Activated CD8-positive, alpha-beta T cell treated with anti-CD3 and anti-CD28 coated beads, Interleukin-2, amount 10 ng/mL, durations not matched to agents 7 days and 5 days (primary cell): ENCODE results near the gene SYT13. TPM values are rescaled to one million over a fixed set of nuclear protein-coding genes. Genes with fewer than 3 reads are reported as not detected.

Source experiments
- ATAC-seq: fragments of 150-1000 bp; cut with Tn5 transposase; one replicate; pipeline ENCODE4 v1.10.0; 2021; ENCODE audit warnings: moderate library complexity
- CTCF ChIA-PET: fragments of 350-600 bp; sonication (Branson Sonifier 250); formaldehyde crosslinking; loops from one replicate; lab custom pipeline; 2021; ENCODE audit warnings: antibody characterized with exemption; lab: Charles Lee
- POLR2A ChIA-PET: fragments of 350-600 bp; sonication (Branson Sonifier 250); formaldehyde crosslinking; loops from one replicate; lab custom pipeline; 2021; ENCODE audit warnings: antibody characterized with exemption; lab: Charles Lee
- DNase-seq: peaks from one replicate; pipeline ENCODE4 v3.0.0-alpha.2; 2020
- H3K27ac Mint-ChIP-seq: one replicate; pipeline ENCODE4 v1.8.0; 2021; ENCODE audit warnings: mild to moderate bottlenecking, mixed read lengths
- H3K27me3 Mint-ChIP-seq: one replicate; pipeline ENCODE4 v1.8.0; 2021; ENCODE audit warnings: low read depth, mixed read lengths
- H3K36me3 Mint-ChIP-seq: one replicate; pipeline ENCODE4 v1.8.0; 2021; ENCODE audit warnings: low read depth, mixed read lengths
- H3K4me1 Mint-ChIP-seq: one replicate; pipeline ENCODE4 v1.8.0; 2021; ENCODE audit warnings: low read depth, mixed read lengths
- H3K4me3 Mint-ChIP-seq: one replicate; pipeline ENCODE4 v1.8.0; 2021; ENCODE audit warnings: mild to moderate bottlenecking, mixed read lengths
- H3K9me3 Mint-ChIP-seq: one replicate; pipeline ENCODE4 v1.8.0; 2022; ENCODE audit warnings: mixed read lengths; ENCODE audit not compliant: insufficient read depth
- total RNA-seq, 2 experiments: library from RNA; stranded (reverse); gene quantifications; one replicate each; pipeline ENCODE4 v1.2.3, GENCODE V29; 2021

SYT13 gene
- total RNA-seq, 2 experiments from 2014 or later = not detected

GRCh38 chr11:45239733-45240132 lies 46.4 kb downstream of the SYT13 start:
- no peaks in the 10 kb centered on the region for H3K4me1 Mint-ChIP-seq
- POLR2A ChIA-PET = no interaction called here
- no peaks in the 10 kb centered on the region for H3K9me3 Mint-ChIP-seq
- DNase-seq (no peak), ATAC-seq (no peak)
- no peaks in the 10 kb centered on the region for H3K36me3 Mint-ChIP-seq
- peaks cover 15% of the 10 kb centered on the region for H3K27me3 Mint-ChIP-seq
- no peak overlapping the region for H3K4me3 Mint-ChIP-seq
- CTCF ChIA-PET = interaction anchor here (0.9 kb wide), 1 partner anchor 312 kb away, joined by 3 read pairs; no protein-coding TSS in a partner anchor
- no peak overlapping the region for H3K27ac Mint-ChIP-seq

- Mint-ChIP-seq H3K27ac (no peak overlapping the region), H3K36me3 (no peaks in the 10 kb centered on the region), H3K4me1 (no peaks in the 10 kb centered on the region), H3K4me3 (no peak overlapping the region), H3K27me3 (peaks cover 15% of the 10 kb centered on the region), H3K9me3 (no peaks in the 10 kb centered on the region)
- ChIA-PET POLR2A (no interaction called here), CTCF (interaction anchor here (0.9 to 2.0 kb wide), 2 partner anchors 13 to 128 kb away, joined by 3 to 4 read pairs; no protein-coding TSS in a partner anchor)
- no peak for ATAC-seq
- no peak for DNase-seq
These were observed 47.4 kb downstream of the SYT13 start for GRCh38 chr11:45238724-45239123.

- ChIA-PET POLR2A (no interaction called here), CTCF (interaction anchor here (0.9 to 2.0 kb wide), 3 partner anchors 13 to 127 kb away, joined by 3 to 4 read pairs (median 4); no protein-coding TSS in a partner anchor)
- no peak overlapping the region for H3K27ac Mint-ChIP-seq
- no peaks in the 10 kb centered on the region for H3K36me3 Mint-ChIP-seq
- no peak for ATAC-seq
- H3K27me3 Mint-ChIP-seq = peaks cover 15% of the 10 kb centered on the region
- H3K9me3 Mint-ChIP-seq = no peaks in the 10 kb centered on the region
- no peak overlapping the region for H3K4me3 Mint-ChIP-seq
- no peak for DNase-seq
- no peaks in the 10 kb centered on the region for H3K4me1 Mint-ChIP-seq
These were observed 48.3 kb downstream of the SYT13 start for GRCh38 chr11:45237711-45238315.

- Mint-ChIP-seq H3K36me3 (no peaks in the 10 kb centered on the region), H3K27me3 (peaks cover 9% of the 10 kb centered on the region), H3K9me3 (no peaks in the 10 kb centered on the region), H3K4me3 (no peak overlapping the region), H3K27ac (no peak overlapping the region), H3K4me1 (no peaks in the 10 kb centered on the region)
- ChIA-PET POLR2A (no interaction called here), CTCF (interaction anchor here (1.1 to 1.7 kb wide), 5 partner anchors 16 to 77 kb away, joined by 3 to 5 read pairs (median 4); no protein-coding TSS in a partner anchor)
- no peak for DNase-seq
- ATAC-seq = no peak
These were observed 51.7 kb downstream of the SYT13 start for GRCh38 chr11:45234306-45235006.

- POLR2A ChIA-PET = no interaction called here
- H3K27me3 Mint-ChIP-seq = peaks cover 9% of the 10 kb centered on the region
- ATAC-seq (no peak), DNase-seq (no peak)
- H3K9me3 Mint-ChIP-seq = no peaks in the 10 kb centered on the region
- H3K36me3 Mint-ChIP-seq = no peaks in the 10 kb centered on the region
- H3K4me1 Mint-ChIP-seq = no peaks in the 10 kb centered on the region
- CTCF ChIA-PET = interaction anchor here (0.6 to 1.7 kb wide), 8 partner anchors 9 to 296 kb away, joined by 3 to 5 read pairs (median 4); no protein-coding TSS in a partner anchor
- H3K4me3 Mint-ChIP-seq = no peak overlapping the region
- no peak overlapping the region for H3K27ac Mint-ChIP-seq
These were observed 52.4 kb downstream of the SYT13 start for GRCh38 chr11:45233804-45234170.

- ATAC-seq (peak; percentile 75), DNase-seq (peak; percentile 73)
- Mint-ChIP-seq H3K27ac (no peak overlapping the region), H3K36me3 (no peaks in the 10 kb centered on the region), H3K4me3 (no peak overlapping the region), H3K27me3 (peaks cover 8% of the 10 kb centered on the region), H3K9me3 (no peaks in the 10 kb centered on the region), H3K4me1 (no peaks in the 10 kb centered on the region)
- ChIA-PET CTCF (interaction anchor here (0.6 to 1.7 kb wide), 9 partner anchors 9 to 296 kb away, joined by 3 to 5 read pairs (median 3); no protein-coding TSS in a partner anchor), POLR2A (no interaction called here)
These were observed 52.9 kb downstream of the SYT13 start for GRCh38 chr11:45233121-45233803.

GRCh38 chr11:45232341-45233080 lies 53.6 kb downstream of the SYT13 start:
- DNase-seq (no peak), ATAC-seq (no peak)
- Mint-ChIP-seq H3K4me3 (no peak overlapping the region), H3K9me3 (no peaks in the 10 kb centered on the region), H3K36me3 (no peaks in the 10 kb centered on the region), H3K27ac (no peak overlapping the region), H3K27me3 (peaks cover 6% of the 10 kb centered on the region), H3K4me1 (no peaks in the 10 kb centered on the region)
- ChIA-PET CTCF (interaction anchor here (1.0 to 1.7 kb wide), 6 partner anchors 10 to 95 kb away, joined by 3 to 5 read pairs (median 4); no protein-coding TSS in a partner anchor), POLR2A (no interaction called here)

- Mint-ChIP-seq H3K4me1 (no peaks in the 10 kb centered on the region), H3K27ac (no peak overlapping the region), H3K9me3 (no peaks in the 10 kb centered on the region), H3K4me3 (no peak overlapping the region), H3K36me3 (no peaks in the 10 kb centered on the region), H3K27me3 (no peaks in the 10 kb centered on the region)
- POLR2A ChIA-PET = no interaction called here
- CTCF ChIA-PET = no interaction called here
- DNase-seq (no peak), ATAC-seq (no peak)
These were observed 56.6 kb downstream of the SYT13 start for GRCh38 chr11:45229401-45230020.

GRCh38 chr11:45227836-45228235 lies 58.3 kb downstream of the SYT13 start:
- no peaks in the 10 kb centered on the region for H3K36me3 Mint-ChIP-seq
- no peak overlapping the region for H3K4me3 Mint-ChIP-seq
- H3K27me3 Mint-ChIP-seq = no peaks in the 10 kb centered on the region
- no peak for ATAC-seq
- H3K4me1 Mint-ChIP-seq = no peaks in the 10 kb centered on the region
- CTCF ChIA-PET = interaction anchor here (1.0 kb wide), 1 partner anchor 300 kb away, joined by 3 read pairs; no protein-coding TSS in a partner anchor
- POLR2A ChIA-PET = no interaction called here
- DNase-seq = no peak
- H3K27ac Mint-ChIP-seq = no peak overlapping the region
- no peaks in the 10 kb centered on the region for H3K9me3 Mint-ChIP-seq

- H3K4me3 Mint-ChIP-seq = no peak overlapping the region
- no peaks in the 10 kb centered on the region for H3K36me3 Mint-ChIP-seq
- no peak for DNase-seq
- ATAC-seq = no peak
- H3K27ac Mint-ChIP-seq = no peak overlapping the region
- H3K27me3 Mint-ChIP-seq = no peaks in the 10 kb centered on the region
- no peaks in the 10 kb centered on the region for H3K4me1 Mint-ChIP-seq
- POLR2A ChIA-PET = no interaction called here
- CTCF ChIA-PET = no interaction called here
- no peaks in the 10 kb centered on the region for H3K9me3 Mint-ChIP-seq
These were observed 59.2 kb downstream of the SYT13 start for GRCh38 chr11:45226901-45227300.
